HG03135 (cell line): Measurements from ENCODE around the gene UROC1.
"Not testable (repeated sequence)": the region's sequence is repeated elsewhere in the genome, so short reads cannot be mapped to it uniquely, and the experiment has no call there.

Experiments
- ATAC-seq: cut with Tn5 transposase; IDR thresholded peaks from one replicate; pipeline ENCODE4 v1.9.1; 2021; ENCODE audit warnings: mild to moderate bottlenecking, moderate library complexity; ENCODE audit not compliant: unreplicated experiment

The UROC1 gene

DNA sequence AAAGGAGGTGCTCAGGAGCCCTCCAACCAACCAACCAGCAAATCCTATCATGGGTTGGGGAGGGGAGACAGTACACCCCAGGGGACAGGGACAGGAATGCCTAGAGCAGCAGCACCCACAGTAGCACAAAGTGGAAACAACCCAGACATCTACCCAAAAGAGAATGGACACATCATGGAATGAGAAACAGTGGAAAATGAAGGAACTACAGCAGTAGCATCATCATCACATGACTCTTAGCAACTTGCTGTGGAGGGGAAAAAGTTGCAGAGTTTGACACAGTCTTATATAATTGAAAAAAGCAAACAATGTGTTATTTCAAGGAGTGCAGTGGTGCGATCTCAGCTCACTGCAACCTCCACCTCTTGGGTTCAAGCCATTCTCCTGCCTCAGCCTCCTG lies 30.1 kb upstream of the UROC1 start:
- no peak for ATAC-seq

GRCh38 chr3:126546549-126547239 lies 29.1 kb upstream of the UROC1 start:
- no peak for ATAC-seq

- no peak for ATAC-seq
Observed at GRCh38 chr3:126546013-126546412, 28.4 kb upstream of the UROC1 start.

DNA sequence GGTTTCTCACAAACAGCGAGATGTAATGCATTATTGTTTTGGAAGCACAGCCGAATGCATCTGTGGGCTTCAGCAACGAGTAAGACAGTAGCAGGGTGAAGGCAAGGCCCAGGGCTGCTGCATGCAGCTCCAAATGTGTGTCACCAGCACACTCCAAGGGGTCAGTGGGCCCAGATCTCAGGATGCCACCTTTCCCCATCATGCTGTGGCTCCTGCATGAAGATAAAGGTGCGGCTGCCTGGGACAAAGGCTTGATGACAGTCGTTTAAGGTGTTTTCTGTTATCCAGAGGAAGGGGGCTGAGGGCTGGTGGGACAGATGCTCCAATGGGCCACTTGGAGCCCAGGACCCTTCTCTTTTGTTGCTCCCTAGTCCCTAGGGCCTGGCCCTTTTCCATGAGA lies 28.0 kb upstream of the UROC1 start:
- no peak for ATAC-seq

DNA sequence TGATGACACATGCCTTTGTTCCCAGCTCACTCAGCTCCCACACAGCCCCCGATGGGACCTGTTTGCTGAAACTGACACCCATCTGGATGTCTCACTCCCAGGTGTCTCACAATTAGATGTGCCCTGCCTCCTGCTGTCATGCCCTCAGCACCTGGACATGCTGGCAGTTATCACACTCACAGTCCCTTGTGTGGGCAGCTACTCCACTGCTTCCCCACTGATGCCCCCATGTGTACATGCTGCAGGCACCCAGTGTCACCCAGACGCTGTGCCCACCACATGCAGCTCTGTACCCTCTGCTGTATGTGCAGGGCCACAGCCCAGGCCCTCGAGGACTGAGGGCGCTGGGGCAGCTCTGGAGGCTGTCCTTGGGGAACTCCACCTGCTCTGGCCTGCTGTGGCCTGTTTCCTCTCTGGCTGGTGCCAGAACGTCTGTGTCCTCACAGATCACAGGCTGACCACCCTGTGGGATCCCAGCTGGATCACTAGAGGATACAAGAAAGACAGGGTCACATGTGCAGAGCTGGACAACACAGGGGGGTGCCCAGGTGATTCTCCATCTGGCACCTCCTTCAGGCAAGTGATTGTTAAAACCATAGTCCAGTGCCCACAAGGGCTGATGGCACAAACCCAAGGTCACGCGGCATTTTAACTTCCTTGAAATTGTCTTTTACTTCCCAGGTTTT lies 27.2 kb upstream of the UROC1 start:
- ATAC-seq = no peak

DNA sequence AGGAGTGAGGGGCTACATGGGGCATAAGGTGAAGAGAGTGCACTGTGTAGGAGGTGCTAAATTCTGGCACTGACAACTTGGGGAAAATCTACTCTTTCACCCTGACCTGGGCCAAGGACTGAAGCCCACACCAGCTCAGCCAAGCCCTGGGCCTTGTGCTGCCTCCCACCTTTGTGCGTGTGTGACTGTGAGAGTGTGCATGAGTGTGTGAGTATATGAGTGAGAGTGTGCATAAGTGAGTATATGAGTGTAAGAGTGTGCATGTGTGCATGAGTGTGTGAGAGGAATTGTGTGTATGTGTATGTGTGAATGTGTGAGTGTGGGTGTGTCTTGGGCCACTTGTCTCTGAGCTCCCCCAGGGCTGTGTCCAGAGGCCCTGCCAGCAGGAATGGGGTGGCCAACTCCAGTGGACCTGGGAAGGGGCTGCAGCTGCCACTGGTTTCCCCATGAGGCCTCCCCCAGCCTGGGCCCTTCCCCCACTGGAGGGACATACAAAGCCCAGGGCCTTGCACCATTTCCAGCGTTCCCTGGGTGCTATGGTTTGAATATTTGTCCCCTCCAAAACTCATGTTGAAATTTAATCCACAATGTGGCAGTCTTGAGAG lies 26.0 kb upstream of the UROC1 start:
- ATAC-seq = no peak

DNA sequence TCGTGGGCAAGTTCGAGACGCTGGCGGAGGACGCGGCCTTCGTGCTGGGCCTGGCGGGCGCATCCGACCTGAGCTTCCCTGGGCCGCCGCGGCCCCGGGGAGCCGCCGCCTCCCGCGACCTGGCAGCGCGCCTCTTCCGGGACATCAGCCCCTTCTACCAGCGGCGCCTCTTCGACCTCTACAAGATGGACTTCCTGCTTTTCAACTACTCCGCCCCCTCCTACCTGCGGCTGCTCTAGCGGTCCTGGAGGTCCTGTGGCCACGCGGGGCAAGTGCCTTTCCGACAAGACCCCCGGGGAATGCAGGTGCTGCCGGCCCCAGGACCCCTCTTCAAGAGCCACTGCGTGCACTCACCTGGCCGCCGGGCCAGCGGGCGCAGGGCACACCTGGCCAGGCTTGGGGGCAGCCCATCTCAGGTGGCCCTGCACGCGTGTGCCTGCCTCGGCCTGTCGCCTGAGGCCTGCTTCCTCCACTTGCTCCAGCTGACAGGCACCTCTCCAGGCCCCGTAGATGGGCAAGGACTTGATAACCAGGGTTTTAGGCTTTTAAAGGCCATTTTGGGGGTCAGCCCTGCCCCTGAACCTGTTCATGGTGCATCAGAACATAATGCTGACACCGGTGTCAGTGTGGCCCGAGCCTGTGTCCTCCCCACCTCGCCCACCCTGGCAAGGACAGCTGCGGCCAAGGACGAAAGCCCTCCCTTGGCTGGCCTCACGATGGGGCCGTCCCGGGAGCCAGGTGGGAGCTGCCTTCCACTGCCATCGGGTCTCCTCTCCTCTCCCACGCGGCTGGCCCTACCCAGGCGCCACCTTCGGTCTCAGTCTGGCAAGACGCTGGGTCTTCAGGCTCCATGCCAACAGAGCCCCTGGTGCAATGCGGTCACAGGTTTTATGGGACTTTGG lies 25.0 kb upstream of the UROC1 start:
- no peak for ATAC-seq

- ATAC-seq = no peak
Observed at GRCh38 chr3:126541628-126542339, 24.2 kb upstream of the UROC1 start.

DNA sequence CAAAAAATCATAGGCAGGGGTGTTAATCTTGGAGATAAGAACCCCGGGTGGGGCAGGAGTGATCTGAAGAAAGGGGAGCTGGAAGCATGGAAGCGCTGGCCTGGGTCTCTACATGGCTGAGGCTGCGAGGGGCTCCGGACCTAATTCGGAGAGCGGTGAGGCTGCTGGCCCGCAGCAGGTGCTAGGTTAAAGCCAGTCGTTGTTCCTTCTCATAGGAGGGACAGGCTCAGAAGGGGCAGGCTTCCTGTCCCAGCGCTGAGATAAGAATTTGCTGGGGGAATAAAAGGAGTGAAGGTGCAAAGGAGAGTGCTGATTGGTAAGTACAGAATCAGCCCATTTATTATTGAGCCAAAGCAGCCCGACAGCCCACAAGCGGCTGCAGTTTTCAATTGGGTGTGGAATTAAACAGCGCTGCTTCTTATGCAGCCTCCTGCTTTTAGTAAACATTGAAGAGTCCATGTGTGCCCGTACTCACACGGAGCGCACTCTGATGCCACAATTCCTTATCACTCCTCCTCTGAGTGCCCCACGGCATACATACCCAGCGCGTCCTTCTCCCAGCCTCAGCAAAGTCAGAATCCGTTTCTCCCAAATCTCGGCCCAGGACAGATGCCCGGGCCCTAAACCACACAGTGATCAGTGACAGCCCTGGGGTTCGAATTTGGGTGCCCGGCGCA lies 23.5 kb upstream of the UROC1 start:
- ATAC-seq = no peak

DNA sequence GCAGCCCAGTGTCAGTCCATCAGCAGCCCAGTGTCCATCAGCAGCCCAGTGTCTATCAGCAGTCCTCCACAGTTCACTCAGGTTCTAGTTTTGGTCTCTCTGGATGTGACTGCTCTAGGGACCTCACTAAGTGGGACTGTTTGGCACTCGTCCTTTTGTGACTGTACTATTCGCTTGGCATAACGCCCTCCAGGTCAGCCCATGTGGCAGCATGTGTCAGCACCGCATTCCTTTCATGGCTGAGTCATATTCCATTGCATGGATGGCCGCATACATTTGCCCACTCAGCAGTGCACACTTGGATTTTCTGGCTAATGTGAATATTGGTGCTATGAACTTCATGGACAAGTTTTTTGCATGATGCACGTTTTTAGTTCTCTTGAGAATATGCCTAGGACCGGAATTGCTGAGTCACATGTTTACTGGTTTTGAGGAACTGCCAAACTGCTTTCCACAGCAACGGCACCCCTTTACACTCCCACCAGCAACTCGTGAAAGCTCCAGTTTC lies 22.8 kb upstream of the UROC1 start:
- ATAC-seq = no peak

DNA sequence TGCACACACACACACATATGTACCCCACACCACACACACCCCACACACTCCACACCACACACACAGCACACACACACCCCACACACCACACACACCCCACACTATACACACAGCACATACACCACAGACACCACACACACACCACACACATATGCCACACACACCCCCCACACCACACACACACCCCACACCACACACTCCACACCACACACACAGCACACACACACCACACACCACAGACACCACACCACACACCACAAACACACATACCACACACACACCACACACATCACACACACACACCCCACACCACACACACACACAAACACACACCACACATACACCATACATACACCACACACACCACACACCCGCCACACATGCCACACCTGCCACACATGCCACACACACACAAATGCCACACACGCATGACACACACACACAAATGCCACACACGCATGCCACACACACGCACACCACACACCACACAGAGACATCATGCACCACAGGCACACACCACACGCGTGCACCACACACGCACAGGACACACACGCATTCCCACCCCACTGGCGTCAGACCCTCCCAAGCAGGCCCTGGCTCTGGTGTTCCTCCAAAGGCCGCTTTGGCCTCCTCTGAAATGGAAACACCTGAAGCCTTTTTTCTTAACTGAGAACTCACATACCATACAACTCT lies 22.1 kb upstream of the UROC1 start:
- no peak for ATAC-seq

GRCh38 chr3:126538966-126539365 lies 21.4 kb upstream of the UROC1 start:
- no peak for ATAC-seq

GRCh38 chr3:126538316-126538715 lies 20.7 kb upstream of the UROC1 start:
- no peak for ATAC-seq

GRCh38 chr3:126537730-126538281 lies 20.2 kb upstream of the UROC1 start:
- no peak for ATAC-seq

- ATAC-seq = no peak
Observed at GRCh38 chr3:126537116-126537729, 19.6 kb upstream of the UROC1 start.

- ATAC-seq = no peak
Observed at GRCh38 chr3:126536126-126536525, 18.6 kb upstream of the UROC1 start.

DNA sequence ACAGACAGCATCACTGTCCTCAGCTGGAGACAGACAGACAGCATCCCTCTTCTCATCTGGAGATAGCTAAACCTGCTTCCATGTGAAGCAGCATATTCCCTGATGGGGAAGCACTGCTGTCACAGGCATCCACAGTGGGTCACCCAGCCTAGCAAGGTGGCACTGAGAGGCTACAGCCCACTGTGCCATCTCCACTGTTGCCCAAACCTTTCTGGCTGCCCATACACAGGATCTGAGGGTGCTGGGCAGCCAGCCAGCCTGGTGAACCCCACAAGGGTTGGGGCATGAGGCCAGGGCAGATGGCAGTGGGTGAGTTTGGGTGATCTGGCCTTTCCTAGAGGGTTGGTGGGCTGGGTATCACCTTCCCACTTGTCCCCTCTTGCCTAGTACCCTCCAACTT lies 18.1 kb upstream of the UROC1 start:
- no peak for ATAC-seq

GRCh38 chr3:126534716-126535115 lies 17.1 kb upstream of the UROC1 start:
- not testable (repeated sequence) for ATAC-seq

GRCh38 chr3:126533506-126533905 lies 15.9 kb upstream of the UROC1 start:
- no peak for ATAC-seq
